Neural cell (in vitro differentiated cells): Measurements from ENCODE around the gene KRT20. TPM values are rescaled to one million over a fixed set of nuclear protein-coding genes. Genes with fewer than 3 reads are reported as not detected.

Experiments used
- H2AFZ ChIP-seq: fragments of 200-600, 300-800 bp; sonication (generic), shearing (Covaris generic); 2 replicates; pipeline ENCODE4 v1.6.0; 2014; ENCODE audit warnings: low read depth, mild to moderate bottlenecking, antibody characterized with exemption, low read length, moderate library complexity
- H3F3A ChIP-seq: fragments of 200-600 bp; shearing (Covaris generic); 2 replicates; pipeline ENCODE4 v1.6.1; 2016; ENCODE audit warnings: mild to moderate bottlenecking, moderate library complexity, mixed read lengths, antibody characterized with exemption, low read length; ENCODE audit not compliant: insufficient read depth, poor library complexity, severe bottlenecking
- H3K27ac ChIP-seq: fragments of 200-600, 300-800 bp; sonication (generic), shearing (Covaris generic); 2 replicates; pipeline ENCODE4 v1.5.1; 2014; ENCODE audit warnings: mild to moderate bottlenecking, low read length, moderate library complexity
- H3K27me3 ChIP-seq: fragments of 300-800, 200-600 bp; sonication (generic), shearing (Covaris generic); 2 replicates; pipeline ENCODE4 v1.6.0; 2014; ENCODE audit warnings: mild to moderate bottlenecking, low read depth, low read length, moderate library complexity; ENCODE audit not compliant: insufficient read depth
- H3K36me3 ChIP-seq: fragments of 300-800, 200-600 bp; sonication (generic), shearing (Covaris generic); 2 replicates; pipeline ENCODE4 v1.5.1; 2014; ENCODE audit warnings: mild to moderate bottlenecking, antibody characterized with exemption, low read length, moderate library complexity; ENCODE audit not compliant: insufficient read depth
- H3K4me2 ChIP-seq: fragments of 300-800, 200-600 bp; sonication (generic), shearing (Covaris generic); 2 replicates; pipeline ENCODE4 v1.6.0; 2014; ENCODE audit warnings: mild to moderate bottlenecking, low read length
- H3K4me3 ChIP-seq: fragments of 300-800, 200-600 bp; sonication (generic), shearing (Covaris generic); 2 replicates; pipeline ENCODE4 v1.5.1; 2014; ENCODE audit warnings: mild to moderate bottlenecking, low read length, moderate library complexity
- H3K79me2 ChIP-seq: fragments of 200-600 bp; shearing (Covaris generic); replicated peaks from 2 replicates; pipeline ENCODE4 v1.6.0; 2014; ENCODE audit warnings: mild to moderate bottlenecking, low read length, moderate library complexity; ENCODE audit not compliant: insufficient read depth
- H3K9ac ChIP-seq: fragments of 300-800, 200-600 bp; sonication (generic), shearing (Covaris generic); 2 replicates; pipeline ENCODE4 v1.6.1; 2016; ENCODE audit warnings: mild to moderate bottlenecking, low read length, mixed read lengths
- H3K9me2 ChIP-seq: fragments of 200-600 bp; shearing (Covaris generic); 2 replicates; pipeline ENCODE4 v1.6.1; 2016; ENCODE audit warnings: mild to moderate bottlenecking, low read length, mixed read lengths; ENCODE audit not compliant: insufficient read depth
- H3K9me3 ChIP-seq: fragments of 200-600, 300-800 bp; sonication (generic), shearing (Covaris generic); 2 replicates; pipeline ENCODE4 v1.6.1; 2016; ENCODE audit warnings: mild to moderate bottlenecking, mixed run types, low read length, moderate library complexity, mixed read lengths
- H4K20me1 ChIP-seq: fragments of 200-600 bp; shearing (Covaris generic); 2 replicates; pipeline ENCODE4 v1.6.1; 2016; ENCODE audit warnings: mild to moderate bottlenecking, mixed run types; ENCODE audit not compliant: insufficient read depth
- CTCF ChIP-seq: fragments of 450-650 bp; IDR thresholded peaks from 2 replicates; pipeline ENCODE4 v1.5.1; 2014; ENCODE audit warnings: antibody characterized with exemption, mild to moderate bottlenecking, moderate library complexity; ENCODE audit not compliant: poor library complexity, severe bottlenecking
- EP300 ChIP-seq: fragments of 450-650 bp; conservative IDR thresholded peaks from 2 replicates; pipeline ENCODE4 v1.6.1; 2014; ENCODE audit warnings: antibody characterized with exemption, mild to moderate bottlenecking, moderate library complexity; ENCODE audit not compliant: poor library complexity, severe bottlenecking
- EZH2 ChIP-seq: fragments of 200-600, 300-800 bp; shearing (Covaris generic), sonication (generic); IDR thresholded peaks from 2 replicates; pipeline ENCODE4 v1.6.1; 2014; ENCODE audit warnings: antibody characterized with exemption, low read length, borderline replicate concordance, mild to moderate bottlenecking; ENCODE audit not compliant: insufficient read depth, poor library complexity, severe bottlenecking
- MXI1 ChIP-seq: fragments of 450-650 bp; conservative IDR thresholded peaks from 2 replicates; pipeline ENCODE4 v1.6.1; 2014; ENCODE audit warnings: antibody characterized with exemption, mild to moderate bottlenecking; ENCODE audit not compliant: poor library complexity, severe bottlenecking
- POLR2AphosphoS5 ChIP-seq: IDR thresholded peaks from 2 replicates; pipeline ENCODE4 v1.6.1; 2012
- RAD21 ChIP-seq: fragments of 450-650 bp; conservative IDR thresholded peaks from 2 replicates; pipeline ENCODE4 v1.6.1; 2014; ENCODE audit warnings: antibody characterized with exemption, mild to moderate bottlenecking, moderate library complexity
- REST ChIP-seq: IDR thresholded peaks from 2 replicates; pipeline ENCODE4 v1.6.1; 2012; ENCODE audit warnings: borderline replicate concordance
- SMC3 ChIP-seq: fragments of 450-650 bp; conservative IDR thresholded peaks from 2 replicates; pipeline ENCODE4 v1.6.1; 2014; ENCODE audit warnings: antibody characterized with exemption, mild to moderate bottlenecking, moderate library complexity; ENCODE audit not compliant: poor library complexity
- TAF1 ChIP-seq: IDR thresholded peaks from 2 replicates; pipeline ENCODE4 v1.6.1; 2012; ENCODE audit warnings: low read depth
- polyA plus RNA-seq: library from polyadenylated mRNA; depleted of rRNA; stranded (reverse); fragments of >200 nt; gene quantifications from 2 replicates; pipeline ENCODE4 v1.2.3, GENCODE V29; 2014

Gene KRT20
- polyA plus RNA-seq, 1 donor from 2014 or later, result not detected

GRCh38 chr17:40873801-40874200 lies 11.2 kb downstream of the KRT20 start:
- H3K4me2 ChIP-seq, result no peak overlapping the region
- H3K4me3 ChIP-seq, result no peak overlapping the region
- no peaks in the 10 kb centered on the region for H3F3A ChIP-seq
- no peaks in the 10 kb centered on the region for H3K79me2 ChIP-seq
- TF ChIP-seq EP300 (no peak), POLR2AphosphoS5 (no peak), SMC3 (no peak), CTCF (no peak), RAD21 (no peak), TAF1 (no peak), EZH2 (no peak), MXI1 (no peak), REST (no peak)
- H3K36me3 ChIP-seq, result no peaks in the 10 kb centered on the region
- no peaks in the 10 kb centered on the region for H3K27me3 ChIP-seq
- no peaks in the 10 kb centered on the region for H3K9me3 ChIP-seq
- no peaks in the 10 kb centered on the region for H4K20me1 ChIP-seq
- H3K27ac ChIP-seq, result no peak overlapping the region
- no peak overlapping the region for H3K9ac ChIP-seq
- H2AFZ ChIP-seq, result no peak overlapping the region
- H3K9me2 ChIP-seq, result no peaks in the 10 kb centered on the region

GRCh38 chr17:40873255-40873654 lies 11.8 kb downstream of the KRT20 start:
- Histone ChIP-seq H3K27ac (no peak overlapping the region), H4K20me1 (no peaks in the 10 kb centered on the region), H3K9ac (no peak overlapping the region), H3K79me2 (no peaks in the 10 kb centered on the region), H3K36me3 (no peaks in the 10 kb centered on the region), H3K9me3 (no peaks in the 10 kb centered on the region), H3K4me3 (no peak overlapping the region), H3F3A (no peaks in the 10 kb centered on the region), H3K27me3 (no peaks in the 10 kb centered on the region), H2AFZ (no peak overlapping the region), H3K4me2 (no peak overlapping the region), H3K9me2 (no peaks in the 10 kb centered on the region)
- TF ChIP-seq RAD21 (no peak), TAF1 (no peak)

- no peak overlapping the region for H3K4me2 ChIP-seq
- no peak for TF ChIP-seq EZH2
- TF ChIP-seq RAD21, result no peak
- H3K27me3 ChIP-seq, result no peaks in the 10 kb centered on the region
- H3K4me3 ChIP-seq, result no peak overlapping the region
- H3K9me2 ChIP-seq, result no peaks in the 10 kb centered on the region
- H3K79me2 ChIP-seq, result no peaks in the 10 kb centered on the region
- no peaks in the 10 kb centered on the region for H4K20me1 ChIP-seq
- H2AFZ ChIP-seq, result no peak overlapping the region
- no peaks in the 10 kb centered on the region for H3K9me3 ChIP-seq
- no peak overlapping the region for H3K9ac ChIP-seq
- no peak overlapping the region for H3K27ac ChIP-seq
- H3F3A ChIP-seq, result no peaks in the 10 kb centered on the region
- no peaks in the 10 kb centered on the region for H3K36me3 ChIP-seq
Observed at GRCh38 chr17:40872416-40872815, 12.6 kb downstream of the KRT20 start.
